Spleen (tissue), 7 donors: ENCODE data around the gene DOCK11.

Experiments
- POLR2A ChIP-seq, 3 donors: fragments of 450-650 bp; IDR thresholded peaks; one replicate each; pipeline ENCODE4 v1.5.1; 2017; ENCODE audit warnings: antibody characterized with exemption in 3 of 3, mild to moderate bottlenecking in 1 of 3
- POLR2AphosphoS5 ChIP-seq, 3 donors: sonication (generic); formaldehyde crosslinking; IDR thresholded peaks; one replicate each; pipeline ENCODE4 v1.5.1; 2017; ENCODE audit warnings: antibody characterized with exemption in 3 of 3
- TF ChIP-seq, protein P1 (sequence below), 11 experiments: fragments of 200-600 bp in 7 of 11; fragments of 450-650 bp in 4 of 11; sonication (generic) in 4 of 11; IDR thresholded peaks in 8 of 11; conservative IDR thresholded peaks in 3 of 11; 1 replicate in 7 of 11; 2 replicates in 4 of 11; pipeline versions ENCODE4 v1.4.0 to v1.8.0; 2016 to 2021; ENCODE audit warnings: antibody characterized with exemption in 11 of 11, inconsistent platforms in 4 of 11, mild to moderate bottlenecking in 1 of 11
- donor health status: DM: no; HTN: no; CAD: no; lungs with moderate emphysema.
- donor health status: DM: no; HTN: no; CAD: no.
- donor health status: DM: no; HTN: no; CAD: no.

DNA sequence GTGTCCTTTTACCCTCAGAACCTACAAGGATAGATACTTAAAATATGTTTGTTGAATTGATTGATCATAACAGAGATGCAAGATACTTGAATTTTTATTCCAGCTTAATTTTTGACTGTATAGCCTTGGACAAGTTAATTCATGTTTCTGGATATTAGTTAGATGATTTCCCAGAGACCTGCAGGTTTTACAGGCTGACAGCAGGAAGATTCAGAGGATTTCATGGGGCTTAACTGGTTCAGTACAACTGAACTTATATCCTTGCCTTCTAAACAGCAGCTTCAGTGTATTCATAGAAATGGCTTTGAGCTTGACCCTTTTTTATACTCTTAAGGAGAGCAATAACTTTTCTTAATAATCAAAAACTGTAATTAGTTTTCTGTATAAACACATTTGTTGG, 169.6 kb downstream of the DOCK11 start:
- TF ChIP-seq, protein P1, sequence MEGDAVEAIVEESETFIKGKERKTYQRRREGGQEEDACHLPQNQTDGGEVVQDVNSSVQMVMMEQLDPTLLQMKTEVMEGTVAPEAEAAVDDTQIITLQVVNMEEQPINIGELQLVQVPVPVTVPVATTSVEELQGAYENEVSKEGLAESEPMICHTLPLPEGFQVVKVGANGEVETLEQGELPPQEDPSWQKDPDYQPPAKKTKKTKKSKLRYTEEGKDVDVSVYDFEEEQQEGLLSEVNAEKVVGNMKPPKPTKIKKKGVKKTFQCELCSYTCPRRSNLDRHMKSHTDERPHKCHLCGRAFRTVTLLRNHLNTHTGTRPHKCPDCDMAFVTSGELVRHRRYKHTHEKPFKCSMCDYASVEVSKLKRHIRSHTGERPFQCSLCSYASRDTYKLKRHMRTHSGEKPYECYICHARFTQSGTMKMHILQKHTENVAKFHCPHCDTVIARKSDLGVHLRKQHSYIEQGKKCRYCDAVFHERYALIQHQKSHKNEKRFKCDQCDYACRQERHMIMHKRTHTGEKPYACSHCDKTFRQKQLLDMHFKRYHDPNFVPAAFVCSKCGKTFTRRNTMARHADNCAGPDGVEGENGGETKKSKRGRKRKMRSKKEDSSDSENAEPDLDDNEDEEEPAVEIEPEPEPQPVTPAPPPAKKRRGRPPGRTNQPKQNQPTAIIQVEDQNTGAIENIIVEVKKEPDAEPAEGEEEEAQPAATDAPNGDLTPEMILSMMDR (IDR thresholded peaks at IDR 0.05 in 8 of 11, conservative IDR thresholded peaks at IDR 0.05 in 3 of 11), result no peak
- TF ChIP-seq POLR2AphosphoS5 (IDR thresholded peaks at IDR 0.05) (no peak), POLR2A (IDR thresholded peaks at IDR 0.05) (no peak)
